Left ventricle myocardium superior (tissue), 1 donor: ENCODE data around the gene PRDM2. TPM values are rescaled to one million over a fixed set of nuclear protein-coding genes. Genes with fewer than 3 reads are reported as not detected.

Source experiments
- ATAC-seq: fragments of 200-7000 bp; cut with Tn5 transposase; one replicate; pipeline ENCODE4 v1.9.1; 2020; ENCODE audit warnings: mild to moderate bottlenecking, moderate library complexity
- DNase-seq: peaks from one replicate; pipeline ENCODE4 v3.0.0-alpha.2; 2020
- intact Hi-C: fragments of 100-400 bp; cut with micrococcal nuclease; formaldehyde crosslinking; loops from one replicate; pipeline ENCODE4 v1.11.0; 2022
- total RNA-seq: library from RNA; stranded (reverse); fragmentation: NEBNext Ultra II Directional; extraction: Animal tissue kit (Norgen Biotek cat#: 25700); gene quantifications from one replicate; pipeline ENCODE4 v1.2.1, GENCODE V29; 2021
- donor health status: DM: no; HTN: yes; CAD: no; lungs with severe emphysema.

PRDM2 gene
- total RNA-seq, 1 donor from 2014 or later = 38.5 TPM

DNA sequence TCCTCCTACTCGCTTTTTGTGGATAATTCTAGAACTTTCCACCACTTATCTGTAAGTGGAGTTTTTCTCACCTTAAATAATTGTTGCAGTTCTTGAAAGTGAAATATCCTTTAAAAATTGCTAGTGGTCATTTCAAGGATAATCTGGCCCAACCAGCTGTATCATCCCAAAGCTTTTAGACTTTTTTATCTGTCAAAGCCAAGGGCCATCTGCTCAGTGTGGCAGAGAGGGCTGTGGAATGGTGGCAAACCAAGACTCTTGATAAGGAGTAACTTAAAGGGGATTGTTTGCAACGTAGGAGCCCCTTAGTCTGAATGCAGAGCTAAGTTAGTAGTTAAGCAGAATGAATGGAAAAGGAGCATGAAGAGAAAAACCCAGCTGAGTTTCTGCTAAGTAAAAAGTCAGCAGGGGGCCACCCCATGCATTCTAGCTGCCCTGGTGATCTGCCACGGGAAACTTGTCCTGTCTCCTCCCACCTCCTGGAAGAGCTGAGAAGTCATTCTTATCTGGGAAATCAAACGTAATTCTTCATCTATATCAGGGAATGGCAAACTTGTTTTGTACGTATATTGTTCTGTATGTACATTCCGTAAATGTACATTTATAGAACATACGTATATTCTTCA is 169.3 kb downstream of the PRDM2 start:
- no peak for ATAC-seq
- DNase-seq = no peak
- intact Hi-C loops = no loop called here

DNA sequence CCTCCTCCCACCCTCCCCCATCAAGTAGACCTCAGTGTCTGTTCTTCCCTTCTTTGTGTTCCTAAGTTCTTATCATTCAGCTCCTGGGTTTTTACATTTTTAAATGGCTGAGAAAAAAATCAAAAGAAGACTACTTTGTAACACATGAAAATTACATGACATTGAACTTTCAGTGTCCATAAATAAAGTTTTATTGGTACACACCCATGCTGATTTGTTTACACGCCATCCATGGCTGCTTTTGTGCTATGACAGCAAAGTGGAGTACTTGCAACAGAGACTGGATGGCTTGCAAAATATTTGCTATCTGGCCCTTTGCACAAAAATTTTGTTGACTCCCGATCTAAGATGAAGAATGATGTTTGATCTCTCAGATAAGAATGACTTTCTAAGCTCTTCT is 171.4 kb downstream of the PRDM2 start:
- intact Hi-C loops = no loop called here
- DNase-seq (no peak), ATAC-seq (no peak)

DNA sequence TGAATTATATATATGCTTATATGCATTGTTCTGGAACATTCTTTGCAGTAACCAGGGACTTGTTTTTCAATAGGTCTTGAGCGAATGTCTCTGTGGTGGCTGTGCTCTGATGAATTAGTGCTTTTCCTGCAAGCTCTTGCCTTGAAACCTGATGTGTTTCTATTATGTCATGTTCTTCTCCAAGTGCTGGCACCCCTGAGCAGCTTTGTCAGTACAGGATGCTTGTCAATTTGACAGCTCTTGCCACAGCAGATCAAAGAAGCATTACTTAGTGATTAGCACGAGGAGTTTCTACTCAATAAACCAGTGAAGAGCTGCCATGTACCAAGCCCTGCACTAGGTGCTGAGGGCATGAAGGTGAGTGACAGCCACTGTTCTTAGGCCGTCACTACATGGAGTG is 171.9 kb downstream of the PRDM2 start:
- ATAC-seq = no peak
- intact Hi-C loops = no loop called here
- DNase-seq = no peak

DNA sequence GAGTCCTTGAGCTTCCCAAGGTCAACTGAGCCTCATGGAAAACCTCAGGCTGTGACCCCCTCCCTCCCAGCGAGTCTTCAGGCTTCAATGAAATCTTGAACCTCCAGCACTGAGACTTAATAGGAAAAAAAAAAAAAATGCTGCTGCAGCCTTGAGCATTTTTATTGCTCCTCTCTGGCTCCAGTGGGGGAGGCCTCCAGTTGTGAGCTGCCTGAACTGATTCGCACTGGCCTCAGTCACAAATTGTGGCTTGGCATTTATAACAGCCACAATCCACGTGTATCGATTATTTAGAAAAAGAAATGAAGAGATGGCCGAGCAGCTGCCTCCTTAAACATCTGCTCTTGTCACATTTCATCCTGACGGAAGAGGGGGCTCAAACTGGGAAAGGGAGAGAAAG is 173.0 kb downstream of the PRDM2 start:
- no peak for DNase-seq
- no peak for ATAC-seq

More for the DNA sequence above, 173.0 kb downstream of the PRDM2 start:
- intact Hi-C loops = no loop called here

Other genes with a start within 250 kb of the PRDM2 start
- gene LRRC38, start 186.2 kb upstream of the PRDM2 start, total RNA-seq = 0.15 TPM
- gene PDPN, start 116.4 kb upstream of the PRDM2 start, total RNA-seq = 20.9 TPM